GM19397 (cell line): ENCODE measurements around the gene VIPAS39.
A peak's percentile ranks its signal among the peaks of the same experiment; 100 is the strongest.
"Not testable (repeated sequence)": the region's sequence is repeated elsewhere in the genome, so short reads cannot be mapped to it uniquely, and the experiment has no call there.

Experiments used
- ATAC-seq: cut with Tn5 transposase; IDR thresholded peaks from one replicate; pipeline ENCODE4 v1.9.1; 2021; ENCODE audit warnings: mild to moderate bottlenecking, moderate library complexity; ENCODE audit not compliant: unreplicated experiment

The VIPAS39 gene

DNA sequence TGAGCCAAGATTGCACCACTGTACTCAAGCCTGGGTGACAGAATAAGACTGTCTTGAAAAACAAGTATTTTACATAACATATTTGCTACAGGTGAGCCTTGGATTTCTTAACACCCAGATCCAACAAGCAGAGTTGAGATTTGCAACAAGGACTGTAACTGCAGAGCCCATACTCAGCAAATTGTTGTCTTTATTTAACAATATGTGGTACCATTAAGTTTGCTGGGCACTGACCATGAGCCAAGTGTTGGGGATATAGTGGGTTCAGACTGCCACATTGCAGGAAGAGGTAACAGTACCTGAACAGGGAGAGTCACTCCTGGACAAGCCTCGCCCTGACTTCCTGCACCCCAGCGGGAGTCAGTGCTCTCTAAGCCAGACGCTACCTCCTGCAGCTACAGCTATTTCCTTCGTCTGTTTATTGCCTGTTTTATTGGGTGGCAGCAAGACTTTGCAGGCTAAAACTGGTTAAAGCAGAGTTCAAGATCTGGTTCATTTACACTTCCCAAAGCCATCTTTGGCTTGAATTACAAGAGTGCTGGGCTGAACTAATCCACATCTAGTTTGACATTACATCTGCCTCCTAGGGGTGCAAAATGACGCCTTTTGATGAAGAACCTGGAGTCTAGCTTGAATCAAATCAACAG is 12.9 kb upstream of the VIPAS39 start:
- no peak for ATAC-seq

DNA sequence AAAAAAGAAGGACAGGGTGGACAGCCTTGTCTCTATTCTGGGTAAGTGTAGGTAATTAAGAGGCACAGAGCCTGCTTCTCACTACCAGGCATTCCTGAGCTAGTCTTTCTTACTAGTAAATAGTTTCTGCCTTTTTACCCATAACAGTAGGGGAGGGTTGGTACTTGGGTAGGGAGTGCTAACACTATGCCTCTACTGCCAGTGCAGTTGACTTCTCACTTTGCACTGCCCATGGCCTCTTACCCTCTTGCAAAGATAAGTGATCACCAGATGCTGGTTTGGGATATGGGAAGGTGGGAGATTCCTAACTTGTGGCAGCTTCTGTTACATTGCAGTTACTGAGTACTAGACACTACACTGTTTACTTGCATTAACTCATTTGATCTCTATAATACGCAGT is 12.1 kb upstream of the VIPAS39 start:
- no peak for ATAC-seq

DNA sequence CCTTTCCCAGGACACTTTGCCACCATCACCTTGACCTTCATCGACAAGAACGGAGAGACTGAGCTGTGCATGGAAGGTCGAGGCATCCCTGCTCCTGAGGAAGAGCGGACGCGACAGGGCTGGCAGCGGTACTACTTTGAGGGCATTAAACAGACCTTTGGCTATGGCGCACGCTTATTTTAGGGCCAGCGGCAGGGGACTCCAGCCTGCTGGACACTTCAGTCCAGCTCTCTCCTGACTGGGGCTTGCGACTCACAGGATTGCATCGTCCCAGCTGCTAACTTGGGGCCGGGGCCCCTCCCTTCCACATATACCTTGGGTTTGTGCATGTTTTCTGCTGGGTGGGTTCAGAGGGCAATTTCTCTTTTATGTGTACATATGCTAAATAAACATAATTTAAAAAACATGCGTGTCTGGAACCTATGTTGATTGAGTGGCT is 11.7 kb upstream of the VIPAS39 start:
- ATAC-seq: no peak

DNA sequence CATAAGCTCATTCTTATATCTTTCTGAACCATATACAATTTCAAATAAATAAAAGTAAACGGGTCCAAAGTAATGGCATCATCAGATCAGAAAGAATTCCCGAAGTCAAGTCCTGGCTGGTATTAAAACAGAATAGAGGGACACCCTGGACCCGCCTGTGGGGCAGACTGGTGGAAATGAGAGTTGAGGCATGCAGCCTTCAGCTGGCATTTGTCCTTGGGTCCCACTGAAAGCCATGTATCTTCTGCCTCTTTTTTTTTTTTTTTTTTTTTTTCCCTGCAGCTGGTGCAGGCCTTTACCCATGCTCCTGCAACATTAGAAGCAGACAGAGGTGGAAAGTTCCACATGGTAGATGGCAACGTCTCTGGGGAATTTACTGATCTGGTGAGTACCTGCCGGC is 10.4 kb upstream of the VIPAS39 start:
- ATAC-seq: no peak

DNA sequence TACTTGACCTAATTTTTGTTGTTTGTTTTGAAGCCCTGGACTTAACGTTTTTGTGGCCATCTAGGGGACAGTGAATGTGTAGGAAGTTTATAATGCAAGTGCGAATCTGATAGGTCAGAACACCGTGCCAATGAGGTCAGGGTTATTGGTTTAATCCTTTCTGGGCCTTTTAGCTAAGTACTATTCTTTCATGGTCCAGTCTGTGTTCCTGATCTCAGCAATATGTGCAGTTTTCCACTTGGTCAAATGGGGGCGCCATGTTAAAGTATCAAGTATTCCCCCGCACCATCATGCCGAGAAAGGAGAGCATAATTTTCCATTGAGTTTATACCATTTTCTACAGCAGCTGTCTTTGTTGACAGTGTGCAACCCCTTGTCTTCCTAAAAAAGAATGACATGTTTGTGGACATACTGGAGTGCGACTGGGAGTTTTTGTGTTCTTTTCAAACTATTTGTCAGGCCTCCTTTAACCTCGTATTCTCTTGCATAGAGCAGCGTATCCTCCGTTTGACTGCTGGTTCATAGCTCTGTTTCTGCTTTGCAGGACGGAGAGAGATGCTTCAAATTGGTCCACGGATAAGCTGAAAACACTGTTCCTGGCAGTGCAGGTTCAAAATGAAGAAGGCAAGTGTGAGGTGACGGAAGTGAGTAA is 1.8 kb upstream of the VIPAS39 start:
- ATAC-seq: no peak

DNA sequence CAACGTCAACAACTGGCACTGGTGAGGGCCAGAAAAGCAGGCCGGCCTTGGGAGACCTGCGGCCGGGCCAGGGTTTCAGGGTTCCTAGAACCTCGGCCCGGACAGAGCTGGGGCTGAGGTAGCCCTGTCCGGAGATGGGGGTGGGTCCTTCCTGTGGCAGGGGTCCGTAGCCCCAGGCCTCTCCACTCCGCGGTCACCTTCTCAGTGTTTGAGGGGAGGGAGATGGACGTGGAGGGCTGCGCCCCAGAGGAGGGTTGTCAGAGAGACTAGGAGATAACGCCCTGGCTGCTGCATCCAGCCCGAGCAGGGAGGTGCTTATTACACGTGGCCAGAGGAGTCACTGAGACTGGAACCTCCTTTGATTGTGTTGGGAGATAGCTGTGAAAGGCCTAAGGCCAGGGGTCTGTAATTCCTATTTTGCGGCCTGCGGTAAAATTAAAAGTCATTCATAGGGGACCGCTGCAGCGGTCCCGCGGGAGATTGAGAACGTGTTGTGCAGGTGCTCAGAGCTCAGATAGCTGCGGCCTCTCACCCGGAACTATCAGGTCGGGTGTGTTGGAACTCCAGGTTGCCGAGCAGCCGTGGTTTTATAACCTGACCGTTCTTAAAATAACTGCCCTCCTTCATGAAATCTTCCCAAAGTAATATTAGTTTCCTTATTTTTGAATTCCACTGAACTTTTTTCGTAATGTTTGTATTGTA is 999 bp upstream of the VIPAS39 start:
- ATAC-seq: peak; percentile 13

DNA sequence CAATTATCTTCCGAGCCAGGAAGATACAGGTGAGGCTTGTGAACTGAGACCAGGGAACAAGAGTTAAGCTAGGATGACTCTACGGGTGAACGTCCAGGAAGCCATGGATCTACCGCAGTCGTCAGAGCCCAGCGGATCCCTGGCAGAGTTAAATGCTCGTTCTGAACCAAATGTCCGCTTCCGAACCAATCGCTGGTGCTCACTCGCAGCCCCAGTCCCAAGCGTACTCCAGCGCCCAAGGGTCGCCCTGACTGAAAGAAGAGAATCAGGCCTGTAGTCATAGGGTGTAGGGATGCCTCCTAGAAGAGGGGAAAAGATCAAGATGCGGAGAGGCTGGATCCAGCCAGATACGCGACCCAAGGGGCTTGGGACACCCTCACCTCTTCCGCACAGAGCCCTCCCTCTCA is 283 bp downstream of the VIPAS39 start:
- no peak for ATAC-seq

DNA sequence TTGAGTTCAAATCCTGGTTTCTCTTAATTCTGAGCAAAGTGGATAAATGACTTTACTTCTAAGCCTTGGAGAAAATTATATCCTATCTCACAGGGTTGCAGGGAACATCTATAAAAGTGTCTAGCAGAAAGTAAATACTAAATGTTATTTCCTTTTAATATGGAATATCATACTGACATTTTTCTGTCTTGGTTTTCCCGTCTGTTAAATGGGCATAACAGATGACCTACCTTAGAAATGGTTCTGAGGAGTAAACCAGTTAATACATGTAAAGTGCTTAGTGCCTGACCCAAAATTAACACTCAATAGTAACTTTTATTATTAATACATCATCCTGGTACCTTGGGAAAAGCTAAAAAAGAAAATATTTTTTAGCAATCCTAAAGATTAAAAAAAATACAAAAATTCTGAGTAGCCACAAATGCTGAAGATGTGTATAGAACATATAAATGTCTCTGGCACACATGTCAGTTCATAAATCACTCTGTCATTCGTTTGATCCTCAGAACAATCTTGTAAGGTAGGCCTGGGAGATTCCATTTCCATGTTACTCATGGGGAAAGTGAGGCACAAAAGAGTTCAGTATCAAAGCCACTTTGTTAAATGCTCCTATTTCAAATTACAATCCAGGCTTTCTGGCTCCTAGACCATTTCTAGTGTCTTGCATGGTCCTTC is 1.3 kb downstream of the VIPAS39 start:
- ATAC-seq: no peak

DNA sequence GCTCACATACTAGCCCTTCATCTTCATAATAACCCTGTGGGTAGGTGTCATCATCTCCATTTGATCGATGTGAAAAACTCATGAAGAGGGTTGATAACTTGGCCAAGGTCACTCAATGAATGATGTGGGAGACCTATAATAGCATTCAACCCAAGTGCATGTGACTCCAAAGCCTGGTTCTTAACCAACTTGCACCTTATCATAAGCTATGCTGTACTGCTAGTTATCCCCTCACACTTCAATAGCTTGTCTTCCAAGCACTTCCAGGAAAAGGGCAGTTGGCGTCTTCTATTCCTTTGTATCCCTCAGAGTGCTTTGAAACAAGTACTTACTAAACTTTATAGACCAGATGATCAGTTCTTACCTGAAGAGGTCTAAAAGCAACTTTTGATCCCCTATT is 15.2 kb downstream of the VIPAS39 start:
- no peak for ATAC-seq

DNA sequence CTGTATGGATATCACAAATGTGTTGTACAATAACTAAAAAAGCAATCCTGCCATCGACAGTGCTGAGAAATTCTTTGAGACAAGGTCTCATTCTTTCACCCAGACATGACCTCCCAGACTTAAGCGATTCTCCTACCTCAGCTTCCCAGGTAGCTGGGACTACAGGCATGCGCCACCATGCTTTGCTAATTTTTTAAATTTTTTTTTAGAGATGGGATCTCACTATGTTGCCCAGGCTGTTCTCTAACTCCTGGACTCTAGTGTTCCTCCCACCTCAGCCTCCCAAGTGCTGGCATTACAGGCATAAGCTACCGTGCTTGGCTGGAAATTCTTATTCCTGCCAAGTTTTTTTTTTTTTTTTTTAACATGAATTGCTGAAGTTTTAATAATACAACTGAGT is 17.5 kb downstream of the VIPAS39 start:
- ATAC-seq: no peak

DNA sequence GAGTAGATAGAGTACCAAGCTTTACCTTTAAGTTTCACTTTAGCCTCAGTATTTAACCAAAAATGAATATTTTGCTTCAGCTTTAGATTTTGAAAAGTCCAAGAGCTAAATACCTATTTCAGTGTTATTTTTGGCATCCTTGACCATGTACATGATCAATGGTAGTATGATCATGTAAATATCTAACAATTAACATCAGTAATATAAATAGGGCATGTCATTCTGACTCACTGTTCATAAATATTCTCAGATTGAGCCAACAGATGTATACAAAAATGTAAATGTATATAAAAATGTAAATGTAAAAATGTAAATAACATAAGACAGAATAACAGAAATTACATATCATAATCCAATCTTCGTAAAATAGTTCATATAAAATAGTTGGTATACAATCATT is 18.8 kb downstream of the VIPAS39 start:
- no peak for ATAC-seq

DNA sequence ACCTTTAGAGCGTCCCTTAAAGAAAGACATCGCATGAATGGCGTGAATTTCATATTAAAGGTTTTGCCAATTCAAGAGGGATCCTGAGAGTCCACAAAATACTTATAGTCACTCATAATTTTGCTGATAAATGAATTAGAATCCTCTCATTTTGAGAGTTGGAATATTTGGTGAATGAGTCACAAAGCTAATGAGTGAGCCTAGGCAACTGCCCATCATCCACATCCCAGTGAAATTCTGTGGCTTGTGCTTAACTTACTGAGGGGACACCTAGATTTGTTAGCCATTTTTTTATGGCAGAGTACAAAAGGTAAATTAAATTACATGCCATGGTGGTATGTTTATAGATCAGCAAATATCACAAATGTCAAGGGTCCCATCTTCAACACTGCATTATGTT is 21.4 kb downstream of the VIPAS39 start:
- no peak for ATAC-seq

DNA sequence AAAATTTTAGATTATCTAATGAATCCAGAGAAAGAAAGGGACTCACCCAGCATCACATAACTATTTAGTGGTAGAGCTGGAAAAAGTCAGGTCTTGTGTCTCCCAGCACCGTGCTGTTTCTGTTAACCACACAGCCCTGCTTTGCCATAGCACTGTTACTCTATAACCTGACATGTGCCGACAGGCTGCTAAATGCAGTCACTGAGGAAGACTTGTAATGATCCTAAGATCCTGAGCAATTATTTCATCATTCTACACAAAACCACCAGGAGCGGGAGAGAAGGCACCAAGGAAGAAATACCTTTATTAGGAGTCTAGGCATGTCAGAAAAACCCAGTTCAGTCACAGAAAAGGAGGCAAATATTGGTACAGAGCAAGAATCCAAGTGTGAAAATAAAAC is 31.0 kb downstream of the VIPAS39 start:
- no peak for ATAC-seq

DNA sequence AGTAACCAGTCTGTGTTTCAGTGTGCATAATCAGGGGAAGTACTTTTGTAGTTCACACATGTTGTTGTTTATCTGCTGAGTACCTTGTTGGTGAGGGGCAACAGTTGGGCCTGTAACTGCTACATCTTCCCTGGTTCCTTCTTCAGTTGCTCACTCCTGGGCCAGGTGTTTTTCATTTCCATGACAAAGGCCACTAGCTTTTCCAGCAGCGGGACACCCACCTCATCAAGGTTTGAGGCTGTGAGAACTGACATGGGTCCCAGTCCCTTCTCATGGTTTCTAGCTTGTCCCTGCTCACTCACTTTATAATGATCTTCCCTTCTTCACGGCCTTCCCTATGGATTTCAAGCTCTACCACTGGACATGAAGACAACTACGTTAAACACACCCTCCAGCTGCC is 32.5 kb downstream of the VIPAS39 start:
- ATAC-seq: no peak

DNA sequence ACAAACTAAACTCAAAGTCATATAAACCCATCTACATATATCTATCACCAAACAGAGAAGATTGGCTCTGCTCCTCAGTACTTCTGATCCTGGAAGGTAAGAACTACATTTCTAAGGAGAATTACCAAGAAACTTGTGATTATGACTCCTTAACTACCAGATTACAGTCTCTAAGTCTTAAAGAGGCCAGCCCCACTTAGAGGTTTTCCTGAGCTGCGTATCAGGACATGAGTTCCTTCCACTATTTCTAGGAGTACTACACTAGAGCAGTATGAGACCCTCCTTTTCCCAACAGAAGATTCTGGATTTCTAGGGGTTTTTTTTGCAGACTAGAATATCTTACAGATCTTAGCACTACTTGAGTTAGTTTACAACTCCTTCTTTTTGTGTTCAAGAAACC is 34.0 kb downstream of the VIPAS39 start, which contains the start of gene NOXRED1:
Gene NOXRED1, minus strand, starts transcription at position 101 of the 400 bp plus-strand sequence. CDS start 634 bp downstream, outside the sequence.
- no peak for ATAC-seq

DNA sequence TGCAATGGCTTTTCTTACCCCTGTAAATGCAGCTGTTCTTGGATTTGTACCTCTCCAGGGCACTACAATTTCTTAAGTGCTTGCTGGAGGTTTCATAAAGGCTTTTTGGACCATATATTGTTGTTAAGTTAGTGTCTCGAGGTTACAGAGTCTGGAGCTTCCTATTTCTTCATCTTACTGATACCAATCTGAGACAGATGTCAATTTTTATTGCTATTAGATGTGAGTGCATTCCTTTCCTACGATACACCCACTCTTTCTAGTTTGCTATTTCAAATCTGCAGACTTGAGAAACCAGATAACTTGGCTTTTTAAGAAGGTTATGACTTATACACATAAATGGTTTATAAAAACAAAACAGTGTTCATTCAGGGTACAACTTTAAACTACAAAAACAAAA is 36.2 kb downstream of the VIPAS39 start:
- no peak for ATAC-seq

DNA sequence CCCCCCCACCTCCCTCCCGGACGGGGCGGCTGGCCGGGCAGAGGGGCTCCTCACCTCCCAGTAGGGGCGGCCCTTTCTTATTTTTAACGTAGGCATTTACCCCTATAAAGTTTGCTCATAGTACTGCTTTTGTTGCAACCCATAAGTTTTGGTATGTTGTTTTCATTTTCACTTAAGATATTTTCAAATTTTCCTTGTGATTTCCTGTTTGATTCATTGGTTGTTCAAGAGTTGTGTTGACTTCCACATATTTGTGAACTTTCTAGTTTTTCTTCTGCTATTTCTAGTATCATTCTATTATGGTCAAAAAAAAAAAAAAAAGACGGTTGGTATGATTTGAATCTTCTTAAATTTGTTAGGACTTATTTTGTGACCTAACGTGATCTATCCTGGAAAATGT is 40.6 kb downstream of the VIPAS39 start:
- ATAC-seq: no peak

DNA sequence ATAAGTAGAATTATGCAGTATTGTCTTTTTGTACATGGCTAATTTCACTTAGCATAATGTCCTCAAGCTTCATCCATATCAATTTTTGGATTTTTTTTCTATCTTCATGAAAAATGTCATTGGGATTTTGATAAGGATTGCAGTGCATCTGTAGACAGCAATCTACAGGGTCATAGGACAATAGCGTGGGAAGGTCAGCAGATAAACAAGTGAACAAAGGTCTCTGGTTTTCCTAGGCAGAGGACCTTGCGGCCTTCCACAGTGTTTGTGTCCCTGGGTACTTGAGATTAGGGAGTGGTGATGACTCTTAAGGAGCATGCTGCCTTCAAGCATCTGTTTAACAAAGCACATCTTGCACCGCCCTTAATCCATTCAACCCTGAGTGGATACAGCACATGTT is 41.3 kb downstream of the VIPAS39 start:
- not testable (repeated sequence) for ATAC-seq

DNA sequence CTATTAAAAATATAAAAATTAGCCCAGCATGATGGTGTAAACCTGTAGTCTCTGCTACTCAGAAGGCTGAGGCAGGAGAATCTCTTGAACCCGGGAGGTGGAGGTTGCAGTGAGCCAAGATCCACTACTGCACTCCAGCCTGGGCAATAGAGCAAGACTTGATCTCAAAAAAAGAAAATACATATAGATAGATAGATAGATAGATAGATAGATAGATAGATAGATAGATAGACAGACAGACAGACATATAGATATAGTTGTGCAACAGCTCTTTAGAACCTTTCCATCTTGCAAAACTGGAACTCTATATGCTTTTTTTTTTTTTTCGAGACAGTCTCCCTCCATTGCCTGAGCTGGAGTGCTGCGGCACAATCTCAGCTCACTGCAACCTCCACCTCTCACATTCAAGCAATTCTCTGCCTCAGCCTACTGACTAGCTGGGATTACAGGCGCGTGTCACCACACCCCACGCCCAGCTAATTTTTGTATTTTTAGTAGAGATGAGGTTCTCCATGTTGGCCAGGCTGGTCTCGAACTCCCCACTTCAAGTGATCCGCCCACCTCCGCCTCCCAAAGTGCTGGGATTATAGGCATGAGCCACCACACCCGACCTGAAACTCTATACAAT is 41.9 kb downstream of the VIPAS39 start:
- not testable (repeated sequence) for ATAC-seq

DNA sequence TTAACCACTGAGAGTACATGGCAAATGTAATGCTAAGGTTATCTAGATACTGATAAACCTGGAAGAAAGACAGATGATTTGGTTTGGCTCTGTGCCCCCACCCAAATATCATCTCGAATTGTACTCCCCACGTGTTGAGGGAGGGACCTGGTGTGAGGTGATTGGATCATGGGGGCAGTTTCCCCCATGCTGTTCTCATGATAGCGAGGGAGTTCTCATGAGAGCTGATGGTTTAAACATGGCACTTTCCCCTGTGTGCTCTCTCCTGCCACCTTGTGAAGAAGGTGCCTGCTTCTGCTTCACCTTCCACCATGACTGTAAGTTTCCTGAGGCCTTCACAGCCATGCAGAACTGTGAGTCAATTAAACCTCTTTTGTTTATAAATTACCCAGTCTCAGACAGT is 48.3 kb downstream of the VIPAS39 start:
- ATAC-seq: no peak

DNA sequence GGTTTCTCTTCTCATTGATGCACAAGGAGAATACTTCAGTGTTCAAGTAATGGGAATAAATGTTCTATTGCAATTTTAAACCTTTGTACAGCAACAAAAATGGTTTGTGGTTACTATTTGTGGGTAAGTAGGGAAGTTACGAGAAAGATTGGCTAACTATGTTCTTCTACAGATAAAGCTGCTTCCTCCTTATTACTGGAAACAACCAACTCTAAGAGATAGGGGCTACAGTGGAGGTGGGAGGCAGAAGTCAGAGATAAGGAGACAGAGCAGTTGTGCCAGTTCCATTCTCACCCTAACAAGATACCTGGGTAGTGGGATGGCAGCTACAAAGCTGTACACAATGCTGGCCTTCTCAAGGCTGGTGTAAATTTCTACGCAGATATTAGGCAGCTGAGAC is 50.2 kb downstream of the VIPAS39 start:
- ATAC-seq: no peak
